H9 (cell line): ENCODE measurements around the gene FFAR4. TPM values are rescaled to one million over a fixed set of nuclear protein-coding genes. Genes with fewer than 3 reads are reported as not detected.

Experiments
- DNase-seq: peaks from one replicate; pipeline ENCODE4 v3.0.0-alpha.2; 2017
- H2AFZ ChIP-seq: one replicate; pipeline ENCODE4 v1.6.1; 2013; ENCODE audit warnings: mild to moderate bottlenecking, low read length, control low read depth, moderate library complexity
- H2AK5ac ChIP-seq: 2 replicates; pipeline ENCODE4 v1.6.1; 2013; ENCODE audit warnings: low read length, control low read depth, mixed read lengths; ENCODE audit not compliant: insufficient read length
- H2BK120ac ChIP-seq: one replicate; pipeline ENCODE4 v1.6.1; 2013; ENCODE audit warnings: low read depth, mild to moderate bottlenecking, low read length, control low read depth, inconsistent platforms; ENCODE audit not compliant: poor library complexity, severe bottlenecking
- H2BK12ac ChIP-seq: 2 replicates; pipeline ENCODE4 v1.6.1; 2013; ENCODE audit warnings: low read length, control low read depth, mixed read lengths, low read depth; ENCODE audit not compliant: insufficient read length
- H2BK15ac ChIP-seq: 2 replicates; pipeline ENCODE4 v1.6.1; 2013; ENCODE audit warnings: low read depth, low read length, control low read depth
- H2BK20ac ChIP-seq: one replicate; pipeline ENCODE4 v1.6.1; 2013; ENCODE audit warnings: low read depth, mild to moderate bottlenecking, low read length, control low read depth, inconsistent platforms; ENCODE audit not compliant: poor library complexity, severe bottlenecking
- H2BK5ac ChIP-seq: 2 replicates; pipeline ENCODE4 v1.6.1; 2013; ENCODE audit warnings: low read length, control low read depth, mixed read lengths; ENCODE audit not compliant: insufficient read length
- H3K14ac ChIP-seq: 2 replicates; pipeline ENCODE4 v1.6.1; 2013; ENCODE audit warnings: low read length, control low read depth; ENCODE audit not compliant: insufficient read depth
- H3K18ac ChIP-seq: 2 replicates; pipeline ENCODE4 v1.6.1; 2013; ENCODE audit warnings: low read depth, mild to moderate bottlenecking, mixed read lengths, low read length, control low read depth; ENCODE audit not compliant: insufficient read length
- H3K23ac ChIP-seq: 2 replicates; pipeline ENCODE4 v1.6.1; 2013; ENCODE audit warnings: low read length, control low read depth, mixed read lengths, low read depth; ENCODE audit not compliant: insufficient read length
- H3K23me2 ChIP-seq: 2 replicates; pipeline ENCODE4 v1.6.1; 2013; ENCODE audit warnings: low read depth, mild to moderate bottlenecking, mixed read lengths, low read length, control low read depth; ENCODE audit not compliant: insufficient read length, poor library complexity, severe bottlenecking
- H3K27ac ChIP-seq: 2 replicates; pipeline ENCODE4 v1.5.1; 2013; ENCODE audit warnings: low read length, control low read depth, mixed read lengths, low read depth; ENCODE audit not compliant: insufficient read length
- H3K27me3 ChIP-seq: 2 replicates; pipeline ENCODE4 v1.6.1; 2013; ENCODE audit warnings: low read length, control low read depth, inconsistent platforms; ENCODE audit not compliant: insufficient read depth
- H3K4ac ChIP-seq: 2 replicates; pipeline ENCODE4 v1.6.1; 2013; ENCODE audit warnings: low read depth, mild to moderate bottlenecking, control low read depth, inconsistent platforms, low read length, moderate library complexity
- H3K4me1 ChIP-seq: 2 replicates; pipeline ENCODE4 v1.6.1; 2013; ENCODE audit warnings: low read length, control low read depth, inconsistent platforms; ENCODE audit not compliant: insufficient read depth
- H3K4me2 ChIP-seq: 2 replicates; pipeline ENCODE4 v1.6.1; 2013; ENCODE audit warnings: low read length, control low read depth, mixed read lengths; ENCODE audit not compliant: insufficient read length, insufficient read depth
- H3K56ac ChIP-seq: 2 replicates; pipeline ENCODE4 v1.6.1; 2013; ENCODE audit warnings: low read depth, mild to moderate bottlenecking, mixed read lengths, low read length, control low read depth; ENCODE audit not compliant: insufficient read length
- H3K79me1 ChIP-seq: 2 replicates; pipeline ENCODE4 v1.6.1; 2013; ENCODE audit warnings: low read depth, mild to moderate bottlenecking, moderate library complexity, low read length, control low read depth, inconsistent platforms; ENCODE audit not compliant: insufficient read depth, poor library complexity, severe bottlenecking
- H3K79me2 ChIP-seq: 2 replicates; pipeline ENCODE4 v1.6.1; 2013; ENCODE audit warnings: low read length, control low read depth, inconsistent platforms; ENCODE audit not compliant: insufficient read depth
- H3K9ac ChIP-seq: 2 replicates; pipeline ENCODE4 v1.6.1; 2013; ENCODE audit warnings: low read length, control low read depth, mixed read lengths; ENCODE audit not compliant: insufficient read length; ENCODE audit errors: extremely low read depth
- H3K9me3 ChIP-seq: one replicate; pipeline ENCODE4 v1.6.1; 2013; ENCODE audit warnings: low read depth, low read length, inconsistent platforms; ENCODE audit not compliant: control insufficient read depth
- H3T11ph ChIP-seq: one replicate; pipeline ENCODE4 v1.6.1; 2013; ENCODE audit warnings: mild to moderate bottlenecking, low read length, control low read depth, inconsistent platforms
- H4K20me1 ChIP-seq: one replicate; pipeline ENCODE4 v1.6.1; 2013; ENCODE audit not compliant: control insufficient read depth, insufficient read length, insufficient read depth
- H4K5ac ChIP-seq: 2 replicates; pipeline ENCODE4 v1.6.1; 2013; ENCODE audit warnings: low read depth, mild to moderate bottlenecking, mixed read lengths, low read length, control low read depth; ENCODE audit not compliant: insufficient read length
- H4K8ac ChIP-seq: replicated peaks from 2 replicates; pipeline ENCODE4 v1.6.1; 2013; ENCODE audit warnings: low read length, control low read depth, mixed read lengths, low read depth; ENCODE audit not compliant: insufficient read length
- H4K91ac ChIP-seq: 2 replicates; pipeline ENCODE4 v1.6.1; 2013; ENCODE audit warnings: low read depth, mild to moderate bottlenecking, moderate library complexity, mixed read lengths, low read length, control low read depth; ENCODE audit not compliant: insufficient read length
- H3K27ac Mint-ChIP-seq, 3 experiments: 2 replicates in 2 of 3; 3 replicates in 1 of 3; pipeline ENCODE4 v1.8.0; 2020 to 2021; ENCODE audit warnings: mixed read lengths in 3 of 3, mild to moderate bottlenecking in 1 of 3, moderate library complexity in 1 of 3
- H3K27me3 Mint-ChIP-seq: 2 replicates; pipeline ENCODE4 v1.8.0; 2021; ENCODE audit warnings: low read depth, mild to moderate bottlenecking, moderate library complexity, mixed read lengths
- H3K36me3 Mint-ChIP-seq, 3 experiments: 2 replicates in 2 of 3; 3 replicates in 1 of 3; pipeline ENCODE4 v1.8.0; 2020 to 2021; ENCODE audit warnings: low read depth in 3 of 3, mixed read lengths in 3 of 3; ENCODE audit not compliant: insufficient read depth in 1 of 3
- H3K4me1 Mint-ChIP-seq, 2 experiments: 2 replicates each; pipeline ENCODE4 v1.8.0; 2020; ENCODE audit warnings: mixed read lengths in 2 of 2
- H3K4me3 Mint-ChIP-seq, 2 experiments: 2 replicates in 1 of 2; 3 replicates in 1 of 2; pipeline ENCODE4 v1.8.0; 2020 to 2021; ENCODE audit warnings: mild to moderate bottlenecking in 2 of 2, mixed read lengths in 2 of 2, moderate library complexity in 1 of 2
- H3K9me3 Mint-ChIP-seq, 2 experiments: 2 replicates in 1 of 2; 3 replicates in 1 of 2; pipeline ENCODE4 v1.8.0; 2020; ENCODE audit warnings: mild to moderate bottlenecking in 2 of 2, mixed read lengths in 2 of 2, moderate library complexity in 1 of 2
- total RNA-seq: library from RNA; stranded (reverse); gene quantifications from 2 replicates; pipeline ENCODE4 v1.2.1, GENCODE V29; 2021
- TF ChIP-seq, protein P1 (sequence below): fragments of 200-600 bp; sonication (generic); conservative IDR thresholded peaks from 3 replicates; pipeline ENCODE4 v1.8.0; 2021; ENCODE audit warnings: antibody characterized with exemption, mild to moderate bottlenecking

The FFAR4 gene
- total RNA-seq, 1 experiment from 2014 or later: not detected

GRCh38 chr10:93547522-93547921 lies 18.9 kb upstream of the FFAR4 start:
- Histone ChIP-seq H2AFZ (no peak overlapping the region), H3K14ac (no peak overlapping the region), H2BK20ac (no peak overlapping the region), H3K79me1 (no peaks in the 10 kb centered on the region), H3K9me3 (no peaks in the 10 kb centered on the region), H3K4ac (no peak overlapping the region), H3K23ac (no peak overlapping the region), H3K79me2 (no peaks in the 10 kb centered on the region; the same call in 1 of the 2 replicates), H3K18ac (no peak overlapping the region), H3T11ph (no peak overlapping the region), H4K20me1 (no peaks in the 10 kb centered on the region), H3K4me2 (no peak overlapping the region), H4K8ac (no peak overlapping the region), H3K4me1 (peaks cover 2% of the 10 kb centered on the region; the same call in 1 of the 2 replicates), H3K27ac (no peak overlapping the region), H2BK120ac (no peak overlapping the region), H3K9ac (no peak overlapping the region), H3K56ac (no peak overlapping the region), H2BK12ac (no peak overlapping the region), H2AK5ac (no peak overlapping the region), H3K27me3 (no peaks in the 10 kb centered on the region), H4K91ac (no peak overlapping the region), H2BK15ac (no peak overlapping the region), H4K5ac (no peak overlapping the region), H2BK5ac (no peak overlapping the region), H3K23me2 (no peaks in the 10 kb centered on the region)
- DNase-seq: no peak
- no peaks in the 10 kb centered on the region for H3K9me3 Mint-ChIP-seq
- H3K36me3 Mint-ChIP-seq: no peaks in the 10 kb centered on the region
- no peak overlapping the region for H3K27ac Mint-ChIP-seq
- no peak overlapping the region for H3K4me3 Mint-ChIP-seq
- H3K4me1 Mint-ChIP-seq: peaks cover under 1 to 5% of the 10 kb centered on the region in 2 experiments; a peak in 2 of 4 replicates
- peaks cover 14% of the 10 kb centered on the region for H3K27me3 Mint-ChIP-seq
- TF ChIP-seq, protein P1, sequence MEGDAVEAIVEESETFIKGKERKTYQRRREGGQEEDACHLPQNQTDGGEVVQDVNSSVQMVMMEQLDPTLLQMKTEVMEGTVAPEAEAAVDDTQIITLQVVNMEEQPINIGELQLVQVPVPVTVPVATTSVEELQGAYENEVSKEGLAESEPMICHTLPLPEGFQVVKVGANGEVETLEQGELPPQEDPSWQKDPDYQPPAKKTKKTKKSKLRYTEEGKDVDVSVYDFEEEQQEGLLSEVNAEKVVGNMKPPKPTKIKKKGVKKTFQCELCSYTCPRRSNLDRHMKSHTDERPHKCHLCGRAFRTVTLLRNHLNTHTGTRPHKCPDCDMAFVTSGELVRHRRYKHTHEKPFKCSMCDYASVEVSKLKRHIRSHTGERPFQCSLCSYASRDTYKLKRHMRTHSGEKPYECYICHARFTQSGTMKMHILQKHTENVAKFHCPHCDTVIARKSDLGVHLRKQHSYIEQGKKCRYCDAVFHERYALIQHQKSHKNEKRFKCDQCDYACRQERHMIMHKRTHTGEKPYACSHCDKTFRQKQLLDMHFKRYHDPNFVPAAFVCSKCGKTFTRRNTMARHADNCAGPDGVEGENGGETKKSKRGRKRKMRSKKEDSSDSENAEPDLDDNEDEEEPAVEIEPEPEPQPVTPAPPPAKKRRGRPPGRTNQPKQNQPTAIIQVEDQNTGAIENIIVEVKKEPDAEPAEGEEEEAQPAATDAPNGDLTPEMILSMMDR: no peak
